Neuronal stem cell (in vitro differentiated cells): ENCODE data around the gene PDLIM5.

Experiments used
- DNase-seq: peaks from one replicate; pipeline ENCODE4 v3.0.0-alpha.2; 2013; ENCODE audit warnings: low spot score
- H2AFZ ChIP-seq: one replicate; pipeline ENCODE4 v1.6.1; 2013; ENCODE audit warnings: mild to moderate bottlenecking, low read length, inconsistent platforms
- H2AK5ac ChIP-seq: 2 replicates; pipeline ENCODE4 v1.6.1; 2013; ENCODE audit warnings: low read depth, mild to moderate bottlenecking, inconsistent platforms, low read length, moderate library complexity, mixed read lengths
- H2BK120ac ChIP-seq: 2 replicates; pipeline ENCODE4 v1.6.1; 2013; ENCODE audit warnings: low read depth, mild to moderate bottlenecking, inconsistent platforms, low read length, moderate library complexity, mixed read lengths
- H2BK12ac ChIP-seq: one replicate; pipeline ENCODE4 v1.6.1; 2013; ENCODE audit warnings: low read length, inconsistent platforms
- H2BK15ac ChIP-seq: 2 replicates; pipeline ENCODE4 v1.6.1; 2013; ENCODE audit warnings: mild to moderate bottlenecking, low read length, inconsistent platforms, mixed read lengths
- H2BK5ac ChIP-seq: one replicate; pipeline ENCODE4 v1.6.1; 2013; ENCODE audit warnings: inconsistent platforms, mild to moderate bottlenecking, low read length, moderate library complexity
- H3K14ac ChIP-seq: one replicate; pipeline ENCODE4 v1.6.1; 2013; ENCODE audit warnings: low read length, inconsistent platforms
- H3K18ac ChIP-seq: 2 replicates; pipeline ENCODE4 v1.6.1; 2013; ENCODE audit warnings: low read length, inconsistent platforms
- H3K23ac ChIP-seq: 2 replicates; pipeline ENCODE4 v1.6.1; 2013; ENCODE audit warnings: low read depth, mild to moderate bottlenecking, mixed read lengths, low read length, inconsistent platforms; ENCODE audit not compliant: poor library complexity
- H3K27ac ChIP-seq: replicated peaks from 3 replicates; pipeline ENCODE4 v1.5.1; 2013; ENCODE audit warnings: low read length, inconsistent platforms
- H3K27me3 ChIP-seq, 3 experiments: 2 replicates each; pipeline ENCODE4 v1.6.1; 2013; ENCODE audit warnings: low read length in 3 of 3, mild to moderate bottlenecking in 2 of 3, inconsistent platforms in 1 of 3, low read depth in 1 of 3, mixed read lengths in 1 of 3, moderate library complexity in 1 of 3; ENCODE audit not compliant: control insufficient read depth in 3 of 3, insufficient read depth in 3 of 3
- H3K36me3 ChIP-seq, 2 donors: replicated peaks in 1 of 2; 2 replicates each; pipeline ENCODE4 v1.6.1; 2013; ENCODE audit warnings: low read length in 2 of 2; ENCODE audit not compliant: control insufficient read depth in 2 of 2, insufficient read depth in 2 of 2
- H3K4ac ChIP-seq: 2 replicates; pipeline ENCODE4 v1.6.1; 2013; ENCODE audit warnings: inconsistent platforms, mild to moderate bottlenecking, low read length, moderate library complexity
- H3K4me1 ChIP-seq, 2 donors: 1 replicate in 1 of 2; 2 replicates in 1 of 2; pipeline ENCODE4 v1.6.1; 2013; ENCODE audit warnings: low read length in 2 of 2, low read depth in 1 of 2; ENCODE audit not compliant: control insufficient read depth in 2 of 2, insufficient read depth in 1 of 2
- H3K4me2 ChIP-seq: one replicate; pipeline ENCODE4 v1.6.1; 2013; ENCODE audit warnings: mild to moderate bottlenecking, low read length, inconsistent platforms; ENCODE audit not compliant: insufficient read depth, poor library complexity, severe bottlenecking
- H3K4me3 ChIP-seq, 2 donors: 2 replicates each; pipeline ENCODE4 v1.5.1; 2013; ENCODE audit warnings: low read length in 2 of 2, mild to moderate bottlenecking in 2 of 2, inconsistent platforms in 1 of 2, moderate library complexity in 1 of 2
- H3K79me1 ChIP-seq: one replicate; pipeline ENCODE4 v1.6.1; 2013; ENCODE audit warnings: low read depth, mild to moderate bottlenecking, inconsistent platforms, low read length, moderate library complexity
- H3K9ac ChIP-seq: one replicate; pipeline ENCODE4 v1.6.1; 2013; ENCODE audit warnings: mild to moderate bottlenecking, low read depth, low read length, inconsistent platforms; ENCODE audit not compliant: poor library complexity
- H3K9me3 ChIP-seq, 2 donors: replicated peaks in 1 of 2; 2 replicates each; pipeline versions ENCODE3 to v1.6.1; 2013; ENCODE audit warnings: low read length in 2 of 2, mild to moderate bottlenecking in 2 of 2, inconsistent platforms in 1 of 2, low read depth in 1 of 2, mixed read lengths in 1 of 2, moderate library complexity in 1 of 2; ENCODE audit not compliant: control insufficient read depth in 2 of 2, insufficient read depth in 1 of 2
- H4K8ac ChIP-seq: one replicate; pipeline ENCODE4 v1.6.1; 2013; ENCODE audit warnings: low read depth, mild to moderate bottlenecking, inconsistent platforms, low read length, moderate library complexity
- H4K91ac ChIP-seq: one replicate; pipeline ENCODE4 v1.6.1; 2013; ENCODE audit warnings: low read length, low read depth, mild to moderate bottlenecking, inconsistent platforms; ENCODE audit not compliant: poor library complexity
- WGBS, 2 donors: extraction: QIAGEN DNeasy Blood & Tissue Kit; methylation state at CpG; one replicate each; pipeline ENCODE4 v1.1.7; 2013; ENCODE audit warnings: missing lambda C conversion rate in 2 of 2, mixed read lengths in 1 of 2; ENCODE audit not compliant: insufficient read length in 2 of 2, insufficient replicate concordance in 1 of 2; ENCODE audit errors: extremely low coverage in 2 of 2; 5-methylcytosine and 5-hydroxymethylcytosine counted together

PDLIM5 gene

GRCh38 chr4:94447754-94448411 lies 3.9 kb upstream of the PDLIM5 start:
- no peak overlapping the region for H3K27ac ChIP-seq

GRCh38 chr4:94448815-94449375 lies 2.8 kb upstream of the PDLIM5 start:
- no CpG with 5 or more reads among the region's 3 CpGs for WGBS, 2 donors
- DNase-seq, result no peak
- H2BK12ac ChIP-seq, result no peak overlapping the region
- no peak overlapping the region for H3K18ac ChIP-seq
- no peaks in the 10 kb centered on the region for H3K36me3 ChIP-seq
- no peak overlapping the region for H3K9ac ChIP-seq
- no peak overlapping the region for H2BK120ac ChIP-seq
- H2AFZ ChIP-seq, result no peak overlapping the region
- H3K4me3 ChIP-seq, result no peak overlapping the region
- H4K91ac ChIP-seq, result no peak overlapping the region
- H3K4me2 ChIP-seq, result no peak overlapping the region
- H2BK5ac ChIP-seq, result no peak overlapping the region
- no peak overlapping the region for H3K4ac ChIP-seq
- no peak overlapping the region for H4K8ac ChIP-seq
- H3K27me3 ChIP-seq, result peaks cover 0 to 3% (median 0%) of the 10 kb centered on the region in 3 experiments
- no peak overlapping the region for H3K23ac ChIP-seq
- no peaks in the 10 kb centered on the region for H3K9me3 ChIP-seq
- H3K14ac ChIP-seq, result no peak overlapping the region
- peaks cover 0 to 8% of the 10 kb centered on the region in 2 donors for H3K4me1 ChIP-seq
- no peak overlapping the region for H2AK5ac ChIP-seq
- H3K27ac ChIP-seq, result no peak overlapping the region
- H2BK15ac ChIP-seq, result no peak overlapping the region
- H3K79me1 ChIP-seq, result peaks cover 3% of the 10 kb centered on the region

More at GRCh38 chr4:94447754-94448411, 3.9 kb upstream of the PDLIM5 start:
- Histone ChIP-seq H2BK12ac (no peak overlapping the region), H2AFZ (no peak overlapping the region), H3K4ac (no peak overlapping the region), H3K23ac (no peak overlapping the region), H2BK120ac (no peak overlapping the region), H3K14ac (no peak overlapping the region), H2BK5ac (no peak overlapping the region), H3K4me3 (no peak overlapping the region), H2BK15ac (no peak overlapping the region), H4K8ac (no peak overlapping the region), H3K36me3 (no peaks in the 10 kb centered on the region), H3K4me2 (no peak overlapping the region), H3K9me3 (no peaks in the 10 kb centered on the region), H3K4me1 (no peaks in the 10 kb centered on the region), H3K79me1 (peaks cover 3% of the 10 kb centered on the region), H3K9ac (no peak overlapping the region), H2AK5ac (no peak overlapping the region), H3K18ac (no peak overlapping the region), H3K27me3 (peaks cover 0 to 3% (median 0%) of the 10 kb centered on the region in 3 experiments), H4K91ac (no peak overlapping the region)
- no CpG with 5 or more reads among the region's 3 CpGs for WGBS, 2 donors
- no peak for DNase-seq

GRCh38 chr4:94451051-94451694 lies 569 bp upstream of the PDLIM5 start:
- Histone ChIP-seq H3K36me3 (peaks cover 0 to 10% of the 10 kb centered on the region in 2 donors), H3K4me3 (peak overlapping the region; percentile 57 to 83), H3K4ac (no peak overlapping the region), H3K4me2 (peak overlapping the region; percentile 57), H3K9ac (no peak overlapping the region), H2AK5ac (no peak overlapping the region), H3K4me1 (peaks cover 2 to 24% of the 10 kb centered on the region in 2 donors), H3K9me3 (no peaks in the 10 kb centered on the region), H2AFZ (peak overlapping the region; percentile 96), H2BK12ac (no peak overlapping the region), H2BK5ac (no peak overlapping the region), H3K23ac (peak overlapping the region; percentile 99), H2BK15ac (no peak overlapping the region), H3K27me3 (peaks cover 0 to 3% (median 0%) of the 10 kb centered on the region in 3 experiments), H3K27ac (no peak overlapping the region), H3K79me1 (peaks cover 3% of the 10 kb centered on the region), H4K8ac (no peak overlapping the region), H3K14ac (no peak overlapping the region), H2BK120ac (no peak overlapping the region), H4K91ac (no peak overlapping the region), H3K18ac (no peak overlapping the region)
- WGBS, 2 donors, result no CpG with 5 or more reads among the region's 16 CpGs
- no peak for DNase-seq
